Mesothelial cell of epicardium (in vitro differentiated cells): ENCODE data around the gene FANCE. TPM values are rescaled to one million over a fixed set of nuclear protein-coding genes. Genes with fewer than 3 reads are reported as not detected.
A peak's percentile ranks its signal among the peaks of the same experiment; 100 is the strongest.

Source experiments
- DNase-seq, 2 experiments: peaks; one replicate each; pipeline ENCODE4 v3.0.0; 2021; ENCODE audit warnings: low spot score in 2 of 2; ENCODE audit not compliant: unreplicated experiment in 2 of 2
- H3K27ac Mint-ChIP-seq: 2 replicates; pipeline ENCODE4 v1.8.0; 2021; ENCODE audit warnings: mixed read lengths
- H3K27me3 Mint-ChIP-seq: 2 replicates; pipeline ENCODE4 v1.8.0; 2021; ENCODE audit warnings: low read depth, mixed read lengths
- H3K36me3 Mint-ChIP-seq: 2 replicates; pipeline ENCODE4 v1.8.0; 2021; ENCODE audit warnings: mixed read lengths
- H3K4me1 Mint-ChIP-seq: 2 replicates; pipeline ENCODE4 v1.8.0; 2021; ENCODE audit warnings: mixed read lengths
- H3K4me3 Mint-ChIP-seq: 2 replicates; pipeline ENCODE4 v1.8.0; 2021; ENCODE audit warnings: mild to moderate bottlenecking, moderate library complexity, mixed read lengths
- H3K9me3 Mint-ChIP-seq: 2 replicates; pipeline ENCODE4 v1.8.0; 2021; ENCODE audit warnings: mixed read lengths
- total RNA-seq: library from RNA; stranded (reverse); gene quantifications from 3 replicates; pipeline ENCODE4 v1.2.1, GENCODE V29; 2021
- TF ChIP-seq, protein P1 (sequence below): fragments of 200-600 bp; sonication (generic); IDR thresholded peaks from one replicate; pipeline ENCODE4 v1.5.0; 2021; ENCODE audit warnings: antibody characterized with exemption; ENCODE audit not compliant: unreplicated experiment

FANCE gene
- total RNA-seq, 1 donor from 2014 or later, result 8.0 TPM

GRCh38 chr6:35477551-35478179 is 25.5 kb downstream of the FANCE start:
- no peak overlapping the region for H3K27ac Mint-ChIP-seq
- H3K27me3 Mint-ChIP-seq, result no peaks in the 10 kb centered on the region
- DNase-seq, result no peak
- H3K36me3 Mint-ChIP-seq, result peaks cover 12% of the 10 kb centered on the region
- TF ChIP-seq, protein P1, sequence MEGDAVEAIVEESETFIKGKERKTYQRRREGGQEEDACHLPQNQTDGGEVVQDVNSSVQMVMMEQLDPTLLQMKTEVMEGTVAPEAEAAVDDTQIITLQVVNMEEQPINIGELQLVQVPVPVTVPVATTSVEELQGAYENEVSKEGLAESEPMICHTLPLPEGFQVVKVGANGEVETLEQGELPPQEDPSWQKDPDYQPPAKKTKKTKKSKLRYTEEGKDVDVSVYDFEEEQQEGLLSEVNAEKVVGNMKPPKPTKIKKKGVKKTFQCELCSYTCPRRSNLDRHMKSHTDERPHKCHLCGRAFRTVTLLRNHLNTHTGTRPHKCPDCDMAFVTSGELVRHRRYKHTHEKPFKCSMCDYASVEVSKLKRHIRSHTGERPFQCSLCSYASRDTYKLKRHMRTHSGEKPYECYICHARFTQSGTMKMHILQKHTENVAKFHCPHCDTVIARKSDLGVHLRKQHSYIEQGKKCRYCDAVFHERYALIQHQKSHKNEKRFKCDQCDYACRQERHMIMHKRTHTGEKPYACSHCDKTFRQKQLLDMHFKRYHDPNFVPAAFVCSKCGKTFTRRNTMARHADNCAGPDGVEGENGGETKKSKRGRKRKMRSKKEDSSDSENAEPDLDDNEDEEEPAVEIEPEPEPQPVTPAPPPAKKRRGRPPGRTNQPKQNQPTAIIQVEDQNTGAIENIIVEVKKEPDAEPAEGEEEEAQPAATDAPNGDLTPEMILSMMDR, result no peak
- peaks cover 13% of the 10 kb centered on the region for H3K4me1 Mint-ChIP-seq
- H3K4me3 Mint-ChIP-seq, result no peak overlapping the region
- no peaks in the 10 kb centered on the region for H3K9me3 Mint-ChIP-seq

DNA sequence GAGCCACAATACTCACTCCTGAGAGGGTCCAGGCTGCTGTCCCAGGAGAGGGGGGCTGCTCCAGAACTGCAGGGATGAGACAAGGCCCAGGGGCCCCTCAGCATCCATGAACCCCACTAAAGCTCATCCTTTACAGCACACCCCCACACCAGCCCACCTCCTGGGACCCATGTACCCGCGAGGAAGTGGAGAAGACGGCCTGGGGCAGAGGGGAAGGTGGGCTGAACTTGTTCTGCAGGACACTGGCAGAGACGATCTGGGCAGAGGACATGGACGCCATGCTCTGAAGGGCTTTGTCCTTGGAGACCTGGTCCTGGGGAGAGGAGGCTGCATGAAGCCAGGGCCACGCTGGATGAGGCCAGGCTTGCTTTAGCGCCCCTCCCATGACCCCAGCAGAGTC is 26.1 kb downstream of the FANCE start:
- Mint-ChIP-seq H3K36me3 (peaks cover 17% of the 10 kb centered on the region), H3K27me3 (no peaks in the 10 kb centered on the region), H3K4me3 (no peak overlapping the region), H3K27ac (no peak overlapping the region), H3K4me1 (peaks cover 16% of the 10 kb centered on the region), H3K9me3 (no peaks in the 10 kb centered on the region)
- no peak for DNase-seq
- TF ChIP-seq, protein P1, result no peak

GRCh38 chr6:35480176-35480575 is 28.0 kb downstream of the FANCE start:
- TF ChIP-seq, protein P1, result no peak
- Mint-ChIP-seq H3K27me3 (no peaks in the 10 kb centered on the region), H3K4me1 (peaks cover 23% of the 10 kb centered on the region), H3K27ac (peak overlapping the region; percentile 67), H3K4me3 (no peak overlapping the region), H3K9me3 (no peaks in the 10 kb centered on the region), H3K36me3 (peaks cover 21% of the 10 kb centered on the region)
- DNase-seq, result no peak

- Mint-ChIP-seq H3K36me3 (peaks cover 21% of the 10 kb centered on the region), H3K27me3 (no peaks in the 10 kb centered on the region), H3K9me3 (no peaks in the 10 kb centered on the region), H3K4me3 (no peak overlapping the region), H3K4me1 (peaks cover 26% of the 10 kb centered on the region), H3K27ac (peak overlapping the region; percentile 69)
- TF ChIP-seq, protein P1, result no peak
- DNase-seq, result no peak
Observed at GRCh38 chr6:35481226-35481625, 29.1 kb downstream of the FANCE start.

DNA sequence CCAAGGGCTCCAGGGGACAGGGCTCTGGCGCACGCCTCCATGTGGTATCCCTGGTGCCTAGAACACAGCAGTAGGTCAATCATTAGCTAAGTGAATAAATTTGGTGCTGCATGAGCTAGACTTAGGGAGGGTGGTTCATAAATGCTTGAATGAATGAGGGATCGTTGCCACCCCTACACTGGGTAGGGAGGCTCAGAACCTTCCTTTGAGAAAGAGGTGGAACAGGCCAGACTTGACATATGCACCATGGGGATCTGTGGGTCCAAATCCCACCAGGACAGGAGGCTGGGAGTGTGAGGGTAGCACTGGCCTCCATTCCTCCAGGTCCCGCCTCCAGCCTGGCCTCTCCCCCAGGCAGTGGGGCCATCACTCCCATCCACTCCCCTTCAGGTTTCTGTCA is 30.9 kb downstream of the FANCE start:
- Mint-ChIP-seq H3K36me3 (peaks cover 16% of the 10 kb centered on the region), H3K9me3 (no peaks in the 10 kb centered on the region), H3K27ac (peak overlapping the region; percentile 99), H3K27me3 (no peaks in the 10 kb centered on the region), H3K4me1 (peaks cover 39% of the 10 kb centered on the region), H3K4me3 (no peak overlapping the region)
- TF ChIP-seq, protein P1, result no peak
- DNase-seq, result no peak

DNA sequence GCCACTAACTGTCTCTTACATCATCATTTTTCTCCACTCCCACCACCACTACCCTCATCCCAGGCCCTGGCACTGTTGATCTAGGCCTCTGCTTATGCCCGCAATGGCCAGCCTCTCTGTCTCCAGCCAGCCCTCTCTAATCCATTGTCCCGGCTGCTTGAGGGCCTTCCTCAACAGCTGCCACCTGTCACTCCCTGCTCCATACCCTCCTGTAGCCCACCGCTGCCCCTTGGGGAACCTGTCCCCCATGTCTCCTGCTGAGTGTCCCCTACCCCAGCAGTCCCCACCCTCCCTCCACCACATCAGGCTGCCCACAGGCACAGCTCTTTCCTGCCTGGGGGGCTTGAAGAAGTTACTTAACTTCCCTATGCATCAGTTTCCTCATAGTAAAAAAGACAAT is 31.4 kb downstream of the FANCE start:
- H3K27ac Mint-ChIP-seq, result peak overlapping the region; percentile 99

More for the DNA sequence above, 31.4 kb downstream of the FANCE start:
- TF ChIP-seq, protein P1, result no peak
- Mint-ChIP-seq H3K9me3 (no peaks in the 10 kb centered on the region), H3K4me3 (no peak overlapping the region), H3K27me3 (no peaks in the 10 kb centered on the region), H3K36me3 (peaks cover 12% of the 10 kb centered on the region), H3K4me1 (peaks cover 43% of the 10 kb centered on the region)
- no peak for DNase-seq
